GM23338 (cell line): ENCODE measurements around the gene SLC7A5.

ENCODE experiments used
- EZH2 ChIP-seq: fragments of 200-600 bp; sonication (generic); IDR thresholded peaks from one replicate; pipeline ENCODE4 v1.8.0; 2017; ENCODE audit warnings: antibody characterized with exemption, mild to moderate bottlenecking, low read depth; ENCODE audit not compliant: unreplicated experiment
- POLR2AphosphoS5 ChIP-seq: IDR thresholded peaks from 2 replicates; pipeline ENCODE4 v1.6.1; 2016; ENCODE audit warnings: antibody characterized with exemption, low read depth
- TF ChIP-seq, protein P1 (sequence below), 2 experiments: fragments of 200-600 bp in 1 of 2; sonication (generic) in 1 of 2; conservative IDR thresholded peaks; 2 replicates each; pipeline versions ENCODE4 v1.5.1 to v1.6.1; 2016 to 2017; ENCODE audit warnings: antibody characterized with exemption in 2 of 2, low read depth in 2 of 2, mild to moderate bottlenecking in 2 of 2, moderate library complexity in 1 of 2
- TF ChIP-seq, protein P2 (sequence below): IDR thresholded peaks from one replicate; pipeline ENCODE4 v1.6.1; 2018; ENCODE audit warnings: antibody characterized with exemption; ENCODE audit not compliant: unreplicated experiment

GRCh38 chr16:87819282-87819681 lies 50.0 kb downstream of the SLC7A5 start:
- TF ChIP-seq, protein P1, sequence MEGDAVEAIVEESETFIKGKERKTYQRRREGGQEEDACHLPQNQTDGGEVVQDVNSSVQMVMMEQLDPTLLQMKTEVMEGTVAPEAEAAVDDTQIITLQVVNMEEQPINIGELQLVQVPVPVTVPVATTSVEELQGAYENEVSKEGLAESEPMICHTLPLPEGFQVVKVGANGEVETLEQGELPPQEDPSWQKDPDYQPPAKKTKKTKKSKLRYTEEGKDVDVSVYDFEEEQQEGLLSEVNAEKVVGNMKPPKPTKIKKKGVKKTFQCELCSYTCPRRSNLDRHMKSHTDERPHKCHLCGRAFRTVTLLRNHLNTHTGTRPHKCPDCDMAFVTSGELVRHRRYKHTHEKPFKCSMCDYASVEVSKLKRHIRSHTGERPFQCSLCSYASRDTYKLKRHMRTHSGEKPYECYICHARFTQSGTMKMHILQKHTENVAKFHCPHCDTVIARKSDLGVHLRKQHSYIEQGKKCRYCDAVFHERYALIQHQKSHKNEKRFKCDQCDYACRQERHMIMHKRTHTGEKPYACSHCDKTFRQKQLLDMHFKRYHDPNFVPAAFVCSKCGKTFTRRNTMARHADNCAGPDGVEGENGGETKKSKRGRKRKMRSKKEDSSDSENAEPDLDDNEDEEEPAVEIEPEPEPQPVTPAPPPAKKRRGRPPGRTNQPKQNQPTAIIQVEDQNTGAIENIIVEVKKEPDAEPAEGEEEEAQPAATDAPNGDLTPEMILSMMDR (conservative IDR thresholded peaks at IDR 0.05; ENCODE audit: low read depth in 2 of 2), result no peak
- TF ChIP-seq EZH2, result no peak
- TF ChIP-seq, protein P2, sequence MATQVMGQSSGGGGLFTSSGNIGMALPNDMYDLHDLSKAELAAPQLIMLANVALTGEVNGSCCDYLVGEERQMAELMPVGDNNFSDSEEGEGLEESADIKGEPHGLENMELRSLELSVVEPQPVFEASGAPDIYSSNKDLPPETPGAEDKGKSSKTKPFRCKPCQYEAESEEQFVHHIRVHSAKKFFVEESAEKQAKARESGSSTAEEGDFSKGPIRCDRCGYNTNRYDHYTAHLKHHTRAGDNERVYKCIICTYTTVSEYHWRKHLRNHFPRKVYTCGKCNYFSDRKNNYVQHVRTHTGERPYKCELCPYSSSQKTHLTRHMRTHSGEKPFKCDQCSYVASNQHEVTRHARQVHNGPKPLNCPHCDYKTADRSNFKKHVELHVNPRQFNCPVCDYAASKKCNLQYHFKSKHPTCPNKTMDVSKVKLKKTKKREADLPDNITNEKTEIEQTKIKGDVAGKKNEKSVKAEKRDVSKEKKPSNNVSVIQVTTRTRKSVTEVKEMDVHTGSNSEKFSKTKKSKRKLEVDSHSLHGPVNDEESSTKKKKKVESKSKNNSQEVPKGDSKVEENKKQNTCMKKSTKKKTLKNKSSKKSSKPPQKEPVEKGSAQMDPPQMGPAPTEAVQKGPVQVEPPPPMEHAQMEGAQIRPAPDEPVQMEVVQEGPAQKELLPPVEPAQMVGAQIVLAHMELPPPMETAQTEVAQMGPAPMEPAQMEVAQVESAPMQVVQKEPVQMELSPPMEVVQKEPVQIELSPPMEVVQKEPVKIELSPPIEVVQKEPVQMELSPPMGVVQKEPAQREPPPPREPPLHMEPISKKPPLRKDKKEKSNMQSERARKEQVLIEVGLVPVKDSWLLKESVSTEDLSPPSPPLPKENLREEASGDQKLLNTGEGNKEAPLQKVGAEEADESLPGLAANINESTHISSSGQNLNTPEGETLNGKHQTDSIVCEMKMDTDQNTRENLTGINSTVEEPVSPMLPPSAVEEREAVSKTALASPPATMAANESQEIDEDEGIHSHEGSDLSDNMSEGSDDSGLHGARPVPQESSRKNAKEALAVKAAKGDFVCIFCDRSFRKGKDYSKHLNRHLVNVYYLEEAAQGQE, result no peak
- TF ChIP-seq POLR2AphosphoS5, result no peak
